ENCODE results near the gene CD1E.

- TF ChIP-seq POLR2A (IDR thresholded peaks at IDR 0.05; ENCODE audit: extremely low read depth, insufficient read length): no peak
- no peak for TF ChIP-seq CTCF (IDR thresholded peaks at IDR 0.05; ENCODE audit: low read depth, low read length)
These were observed 17.7 kb downstream of the CD1E start for GRCh38 chr1:158371188-158371953.

Data from NB4 (cell line).